ENCODE data around the gene C14orf119.

Gene C14orf119

DNA sequence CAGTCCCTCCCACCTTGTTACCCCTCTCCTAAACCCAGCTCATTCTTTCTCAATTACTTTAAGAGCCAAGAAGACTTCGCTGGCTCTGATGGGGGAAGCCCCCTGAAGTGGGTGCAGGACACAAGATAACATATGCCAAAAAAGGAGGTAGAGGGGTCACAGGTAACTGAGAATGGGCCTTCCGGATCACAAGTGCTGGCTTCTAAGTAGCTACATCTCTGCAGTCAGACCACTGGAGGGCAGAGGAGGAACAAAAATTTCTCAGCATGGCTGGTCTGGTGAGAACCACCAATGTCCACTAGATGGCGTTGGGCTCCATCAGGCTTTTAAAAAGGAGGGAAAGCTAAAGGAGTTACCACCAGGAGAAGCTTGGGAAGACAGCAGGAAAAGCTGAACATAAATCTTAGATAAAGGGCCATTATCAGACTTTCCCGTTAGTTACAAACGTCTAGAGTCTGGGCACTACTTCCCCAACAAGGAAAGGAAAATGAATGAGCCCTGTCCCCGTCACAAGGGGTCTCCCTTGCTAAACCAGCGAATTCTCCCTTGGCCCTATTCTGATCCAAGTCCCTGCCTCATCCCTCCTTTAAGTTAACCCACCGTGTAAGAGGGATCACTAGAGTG is 26.4 kb upstream of the C14orf119 start:
- Histone ChIP-seq H3K36me3 (ENCODE audit: insufficient read depth, low read length) (peaks cover 59% of the 10 kb centered on the region), H2AFZ (ENCODE audit: low read depth, low read length) (no peak overlapping the region), H3K4me1 (ENCODE audit: insufficient read depth, low read length) (peaks cover 35% of the 10 kb centered on the region), H3K4me3 (ENCODE audit: low read length) (peak overlapping the region; percentile 28), H3K9me3 (ENCODE audit: low read length) (no peaks in the 10 kb centered on the region), H3K27me3 (ENCODE audit: insufficient read depth, low read length) (no peaks in the 10 kb centered on the region)

DNA sequence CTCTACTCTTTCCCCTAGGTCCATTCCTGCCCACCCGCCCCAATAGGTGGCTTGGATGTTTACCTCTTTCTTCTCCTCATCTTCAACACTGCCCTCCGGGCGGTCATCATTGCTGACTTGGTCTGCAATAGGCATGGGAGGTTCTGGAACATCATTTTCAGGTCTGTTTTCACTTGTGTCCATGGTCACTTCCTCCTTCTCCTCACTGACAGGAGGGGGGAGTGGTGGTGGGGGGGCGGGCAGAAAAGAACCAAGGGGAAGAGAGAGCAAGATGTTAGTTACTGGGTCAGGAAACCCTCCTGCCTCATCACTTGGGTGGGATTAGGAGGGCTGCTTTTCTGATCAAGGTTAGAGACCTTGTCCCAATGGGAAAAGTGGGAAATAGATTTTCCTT is 25.9 kb upstream of the C14orf119 start:
- Histone ChIP-seq H3K9me3 (ENCODE audit: low read length) (no peaks in the 10 kb centered on the region), H3K4me3 (ENCODE audit: low read length) (peak overlapping the region; percentile 21), H2AFZ (ENCODE audit: low read depth, low read length) (no peak overlapping the region), H3K4me1 (ENCODE audit: insufficient read depth, low read length) (peaks cover 35% of the 10 kb centered on the region), H3K36me3 (ENCODE audit: insufficient read depth, low read length) (peaks cover 55% of the 10 kb centered on the region), H3K27me3 (ENCODE audit: insufficient read depth, low read length) (no peaks in the 10 kb centered on the region)

DNA sequence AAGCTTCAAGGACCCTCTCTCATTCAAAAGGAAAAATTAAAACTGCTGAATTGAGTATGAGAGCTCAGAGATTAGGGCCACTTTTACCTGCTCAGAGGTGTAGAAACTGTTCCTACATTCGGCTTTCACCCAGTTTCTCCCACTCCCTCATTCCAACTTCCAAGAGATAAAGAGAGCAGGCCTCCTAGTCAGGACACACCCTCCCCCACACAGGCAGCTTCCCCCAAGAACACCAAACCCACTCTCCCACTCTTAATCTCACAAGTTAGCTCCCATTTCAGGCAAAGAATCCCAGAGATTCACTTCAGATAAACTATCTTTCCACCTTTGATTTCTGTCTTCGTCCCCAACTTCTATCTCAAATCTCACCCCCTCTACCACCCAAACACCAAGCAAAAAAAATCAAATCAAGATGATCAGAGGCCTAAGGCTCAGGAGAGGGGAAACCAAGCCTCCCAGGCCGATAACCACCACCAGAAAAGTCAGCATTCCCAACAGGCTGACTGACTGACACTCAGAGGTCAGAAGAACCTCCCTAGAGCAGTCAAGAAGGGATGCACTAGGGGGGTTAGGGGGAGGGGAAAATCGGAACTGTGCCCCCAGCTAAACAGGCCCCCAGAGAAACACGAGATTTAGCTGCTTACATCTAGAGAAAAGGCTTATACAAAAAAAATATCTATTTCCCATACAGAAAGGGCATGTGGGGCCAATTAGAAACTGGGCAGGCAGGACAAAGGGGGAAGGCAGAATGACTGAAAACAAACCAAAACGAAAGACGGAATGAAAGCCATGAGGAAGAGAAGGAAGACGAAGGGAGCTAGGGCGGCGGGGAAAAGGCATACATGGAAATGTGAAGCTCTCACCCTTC is 24.8 kb upstream of the C14orf119 start:
- Histone ChIP-seq H3K4me3 (ENCODE audit: low read length) (peak overlapping the region; percentile 93), H3K9me3 (ENCODE audit: low read length) (no peaks in the 10 kb centered on the region), H2AFZ (ENCODE audit: low read depth, low read length) (no peak overlapping the region), H3K4me1 (ENCODE audit: insufficient read depth, low read length) (peaks cover 35% of the 10 kb centered on the region), H3K36me3 (ENCODE audit: insufficient read depth, low read length) (peaks cover 56% of the 10 kb centered on the region), H3K27me3 (ENCODE audit: insufficient read depth, low read length) (no peaks in the 10 kb centered on the region)

DNA sequence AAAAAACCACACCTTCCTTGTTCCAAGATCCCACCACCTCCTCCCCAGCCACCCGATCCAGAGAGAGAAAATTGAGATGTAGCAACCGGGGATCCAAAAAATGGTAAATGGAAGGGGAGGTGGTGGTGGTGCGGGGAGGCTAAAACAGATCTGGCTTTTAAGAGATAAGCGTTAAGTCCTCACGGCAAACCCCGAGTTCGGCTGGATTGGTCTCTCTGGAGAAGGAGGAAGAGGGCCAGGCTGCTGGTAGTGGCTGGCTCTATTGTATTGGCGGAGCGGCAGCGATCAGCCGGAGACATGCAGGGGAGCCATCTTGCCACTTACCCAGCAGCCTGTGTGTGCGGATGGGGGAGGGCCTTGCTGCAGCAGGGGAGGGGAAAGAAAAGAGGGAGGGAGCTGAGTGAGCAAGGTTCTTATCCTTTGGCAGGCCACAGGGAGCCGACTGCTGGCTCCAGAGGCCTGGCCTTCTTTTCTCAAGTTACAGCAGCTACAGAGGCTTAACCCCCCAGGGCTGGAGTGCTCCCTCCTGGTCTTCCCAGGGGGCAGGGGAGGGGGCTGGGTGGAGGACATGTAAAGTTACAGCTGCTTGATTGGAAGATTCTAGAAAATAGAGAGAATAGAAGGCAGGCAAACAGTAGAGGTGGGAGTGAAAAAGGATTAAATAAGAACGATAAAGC is 23.9 kb upstream of the C14orf119 start:
- peaks cover 55% of the 10 kb centered on the region for H3K36me3 ChIP-seq (ENCODE audit: insufficient read depth, low read length)
- no peaks in the 10 kb centered on the region for H3K9me3 ChIP-seq (ENCODE audit: low read length)
- H3K4me3 ChIP-seq (ENCODE audit: low read length), result peak overlapping the region; percentile 93
- H3K27me3 ChIP-seq (ENCODE audit: insufficient read depth, low read length), result no peaks in the 10 kb centered on the region
- H3K4me1 ChIP-seq (ENCODE audit: insufficient read depth, low read length), result peaks cover 35% of the 10 kb centered on the region
- no peak overlapping the region for H2AFZ ChIP-seq (ENCODE audit: low read depth, low read length)

DNA sequence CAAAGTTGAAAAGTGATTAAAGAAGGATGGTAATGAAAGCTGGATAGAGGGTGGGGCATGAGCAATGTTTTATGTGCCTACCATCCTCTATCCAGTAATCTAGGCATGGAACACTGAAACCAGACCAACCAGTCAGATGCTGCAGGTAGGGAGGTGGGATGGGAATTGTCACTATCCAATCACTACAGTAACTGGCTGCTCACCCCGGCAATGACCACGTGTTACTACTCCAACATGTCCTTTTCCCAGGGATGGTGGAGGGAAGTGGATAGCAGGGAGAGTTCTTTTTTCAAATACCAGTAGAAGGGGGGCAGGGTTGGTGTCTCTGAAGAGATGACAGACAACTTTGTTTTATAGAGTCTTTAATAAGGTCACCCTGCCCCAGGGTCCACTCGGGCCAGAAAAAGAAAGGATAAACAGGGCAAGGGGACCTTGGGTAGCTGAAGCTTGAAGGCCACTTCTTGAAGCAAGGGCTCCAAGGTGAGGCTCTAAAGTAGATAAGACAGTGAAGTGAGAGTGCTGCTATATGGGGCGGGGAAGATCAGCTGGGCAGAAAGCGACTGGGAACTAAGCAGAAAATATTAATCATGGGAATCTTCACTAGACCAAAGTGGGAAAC is 23.3 kb upstream of the C14orf119 start:
- H3K36me3 ChIP-seq (ENCODE audit: insufficient read depth, low read length), result peaks cover 55% of the 10 kb centered on the region
- H3K4me3 ChIP-seq (ENCODE audit: low read length), result peak overlapping the region; percentile 93

DNA sequence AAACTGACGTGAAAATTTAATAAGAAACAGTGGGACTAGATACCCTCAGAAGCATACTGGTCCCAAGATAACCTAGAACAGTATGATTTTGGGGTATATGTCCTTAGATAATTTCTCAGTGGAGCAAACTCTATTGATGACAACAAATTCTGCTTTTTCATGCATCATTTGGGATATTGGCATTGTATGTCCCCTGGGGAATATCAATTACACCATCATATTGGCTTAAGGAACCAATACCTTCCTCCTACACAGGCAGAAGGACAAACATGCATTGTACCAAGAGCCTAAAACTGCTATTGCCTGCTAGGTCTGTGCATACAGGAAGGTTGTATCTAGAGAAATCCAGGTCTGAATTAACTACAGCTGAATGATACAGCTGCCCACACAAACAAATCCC is 20.4 kb upstream of the C14orf119 start:
- peaks cover 15% of the 10 kb centered on the region for H3K4me1 ChIP-seq (ENCODE audit: insufficient read depth, low read length)
- H3K36me3 ChIP-seq (ENCODE audit: insufficient read depth, low read length), result peaks cover 61% of the 10 kb centered on the region
- H2AFZ ChIP-seq (ENCODE audit: low read depth, low read length), result no peak overlapping the region
- no peak overlapping the region for H3K4me3 ChIP-seq (ENCODE audit: low read length)
- no peaks in the 10 kb centered on the region for H3K9me3 ChIP-seq (ENCODE audit: low read length)
- no peaks in the 10 kb centered on the region for H3K27me3 ChIP-seq (ENCODE audit: insufficient read depth, low read length)

More for the DNA sequence above, 23.3 kb upstream of the C14orf119 start:
- Histone ChIP-seq H3K9me3 (ENCODE audit: low read length) (no peaks in the 10 kb centered on the region), H3K4me1 (ENCODE audit: insufficient read depth, low read length) (peaks cover 35% of the 10 kb centered on the region), H2AFZ (ENCODE audit: low read depth, low read length) (no peak overlapping the region), H3K27me3 (ENCODE audit: insufficient read depth, low read length) (no peaks in the 10 kb centered on the region)

DNA sequence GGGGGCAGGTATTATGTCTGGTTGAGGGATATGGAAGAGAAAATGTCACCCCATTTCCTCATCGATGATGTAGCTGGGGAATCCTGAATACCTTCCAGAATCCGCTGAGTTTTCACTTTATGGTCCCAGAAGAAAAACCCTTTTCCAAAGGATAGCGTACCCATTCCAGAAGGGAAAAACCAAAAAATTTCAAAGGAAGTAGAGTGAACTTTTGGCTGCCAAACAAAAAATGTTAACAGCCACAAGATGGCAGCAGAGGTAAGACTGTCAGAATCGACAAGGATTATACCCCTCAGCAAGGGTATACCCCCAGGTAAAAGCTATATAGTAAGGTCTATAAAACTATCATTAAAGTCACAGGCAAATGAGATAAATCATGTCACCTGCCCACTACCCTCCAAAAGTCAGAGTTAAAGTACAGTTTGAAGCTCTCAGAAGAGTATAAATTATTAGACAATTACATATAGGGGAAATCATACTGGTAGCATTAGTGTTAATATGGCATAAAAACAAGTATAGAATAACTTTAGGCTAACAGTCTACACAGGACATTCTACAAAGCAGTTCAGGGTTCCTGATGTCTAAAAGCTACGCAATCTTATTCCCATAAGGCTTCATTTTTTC is 18.4 kb upstream of the C14orf119 start:
- Histone ChIP-seq H3K27me3 (ENCODE audit: insufficient read depth, low read length) (no peaks in the 10 kb centered on the region), H3K4me1 (ENCODE audit: insufficient read depth, low read length) (peaks cover 5% of the 10 kb centered on the region), H3K9me3 (ENCODE audit: low read length) (no peaks in the 10 kb centered on the region), H2AFZ (ENCODE audit: low read depth, low read length) (no peak overlapping the region), H3K36me3 (ENCODE audit: insufficient read depth, low read length) (peaks cover 81% of the 10 kb centered on the region), H3K4me3 (ENCODE audit: low read length) (no peak overlapping the region)

DNA sequence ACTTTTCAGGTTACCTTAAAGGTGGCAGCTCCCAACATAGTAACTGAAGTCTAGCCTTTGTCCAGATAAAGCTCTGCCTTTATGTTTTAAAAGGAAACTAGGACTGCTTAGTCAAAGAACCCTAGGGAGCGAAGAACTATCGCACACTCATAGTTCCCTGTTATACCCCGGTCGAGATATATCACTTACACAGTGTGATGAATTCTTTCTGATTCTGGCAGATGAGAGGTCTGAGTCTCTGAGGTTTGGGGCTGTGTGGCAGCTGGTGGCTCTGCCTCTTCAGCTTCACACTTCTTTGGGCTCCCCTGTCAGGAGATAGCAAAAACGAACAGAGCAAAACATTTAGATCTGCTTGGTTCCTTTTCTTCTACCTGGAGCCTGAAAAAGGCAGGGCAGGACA is 17.3 kb upstream of the C14orf119 start:
- H3K27me3 ChIP-seq (ENCODE audit: insufficient read depth, low read length), result no peaks in the 10 kb centered on the region
- no peak overlapping the region for H2AFZ ChIP-seq (ENCODE audit: low read depth, low read length)
- H3K4me1 ChIP-seq (ENCODE audit: insufficient read depth, low read length), result no peaks in the 10 kb centered on the region
- no peak overlapping the region for H3K4me3 ChIP-seq (ENCODE audit: low read length)
- H3K9me3 ChIP-seq (ENCODE audit: low read length), result no peaks in the 10 kb centered on the region
- peaks cover 78% of the 10 kb centered on the region for H3K36me3 ChIP-seq (ENCODE audit: insufficient read depth, low read length)

DNA sequence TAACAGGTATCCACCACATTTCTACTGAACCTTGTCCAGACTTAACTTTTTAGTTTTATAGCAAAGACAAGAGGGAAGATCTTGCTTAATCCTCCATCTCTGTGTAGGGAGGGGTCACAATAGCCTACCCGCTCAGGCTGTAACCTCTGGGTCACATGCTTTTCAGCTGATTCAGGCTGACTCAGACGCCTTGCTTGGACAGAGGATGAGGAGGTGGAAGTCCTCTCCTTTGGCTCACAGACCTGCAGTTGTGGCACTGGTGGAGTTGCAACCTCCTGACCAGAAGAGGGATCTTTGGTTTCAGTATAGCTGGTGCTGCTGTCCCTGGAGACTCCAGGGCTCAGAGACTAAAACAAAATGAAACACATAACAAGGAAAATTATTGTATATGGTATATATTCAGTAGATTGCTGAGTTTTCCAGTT is 16.6 kb upstream of the C14orf119 start:
- Histone ChIP-seq H3K4me3 (ENCODE audit: low read length) (no peak overlapping the region), H3K36me3 (ENCODE audit: insufficient read depth, low read length) (peaks cover 82% of the 10 kb centered on the region), H3K4me1 (ENCODE audit: insufficient read depth, low read length) (no peaks in the 10 kb centered on the region), H2AFZ (ENCODE audit: low read depth, low read length) (no peak overlapping the region), H3K9me3 (ENCODE audit: low read length) (no peaks in the 10 kb centered on the region), H3K27me3 (ENCODE audit: insufficient read depth, low read length) (no peaks in the 10 kb centered on the region)

DNA sequence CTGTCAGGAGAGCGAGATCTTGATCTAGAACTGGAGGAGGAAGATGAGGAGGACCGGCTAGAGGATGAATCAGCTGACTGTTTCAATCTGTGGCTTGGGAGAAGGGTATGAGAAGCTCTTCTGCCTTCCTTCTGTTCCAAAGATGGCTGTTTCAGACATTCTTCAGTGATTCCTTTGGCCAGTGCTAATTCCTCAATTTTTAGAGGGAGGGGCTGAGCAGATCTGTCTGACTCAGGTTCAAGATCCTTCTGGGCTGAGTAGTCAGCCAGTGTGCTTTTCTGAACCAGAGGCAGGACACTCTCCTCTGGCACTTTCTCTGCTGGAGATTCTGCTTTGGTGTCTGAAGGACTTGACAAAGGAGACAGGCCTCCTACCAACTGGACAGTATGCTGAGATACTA is 15.6 kb upstream of the C14orf119 start:
- Histone ChIP-seq H3K4me1 (ENCODE audit: insufficient read depth, low read length) (no peaks in the 10 kb centered on the region), H3K36me3 (ENCODE audit: insufficient read depth, low read length) (peaks cover 87% of the 10 kb centered on the region), H3K4me3 (ENCODE audit: low read length) (no peak overlapping the region), H2AFZ (ENCODE audit: low read depth, low read length) (no peak overlapping the region), H3K9me3 (ENCODE audit: low read length) (no peaks in the 10 kb centered on the region), H3K27me3 (ENCODE audit: insufficient read depth, low read length) (no peaks in the 10 kb centered on the region)

DNA sequence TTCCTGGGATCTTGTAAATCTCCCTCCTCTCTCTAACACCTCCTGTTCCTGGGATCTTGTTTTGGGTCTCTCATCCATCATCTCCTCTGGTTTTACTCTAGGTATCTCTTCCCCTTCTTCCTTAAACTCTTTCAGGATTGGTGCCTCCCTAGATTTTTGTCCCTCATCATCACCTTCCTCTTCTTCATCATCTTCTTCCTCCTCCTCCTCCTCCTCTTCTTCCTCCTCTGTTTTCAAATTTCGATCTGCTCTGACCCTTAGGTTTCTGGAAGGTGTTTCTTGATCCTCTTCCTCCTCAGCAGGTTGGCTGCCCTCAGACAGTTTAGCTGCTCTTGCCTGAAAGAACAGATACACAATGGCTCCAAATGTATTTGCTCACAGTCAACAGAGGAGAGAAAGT is 14.8 kb upstream of the C14orf119 start:
- no peaks in the 10 kb centered on the region for H3K9me3 ChIP-seq (ENCODE audit: low read length)
- peaks cover 88% of the 10 kb centered on the region for H3K36me3 ChIP-seq (ENCODE audit: insufficient read depth, low read length)
- H3K4me3 ChIP-seq (ENCODE audit: low read length), result no peak overlapping the region
- H2AFZ ChIP-seq (ENCODE audit: low read depth, low read length), result no peak overlapping the region
- H3K4me1 ChIP-seq (ENCODE audit: insufficient read depth, low read length), result no peaks in the 10 kb centered on the region
- H3K27me3 ChIP-seq (ENCODE audit: insufficient read depth, low read length), result no peaks in the 10 kb centered on the region

DNA sequence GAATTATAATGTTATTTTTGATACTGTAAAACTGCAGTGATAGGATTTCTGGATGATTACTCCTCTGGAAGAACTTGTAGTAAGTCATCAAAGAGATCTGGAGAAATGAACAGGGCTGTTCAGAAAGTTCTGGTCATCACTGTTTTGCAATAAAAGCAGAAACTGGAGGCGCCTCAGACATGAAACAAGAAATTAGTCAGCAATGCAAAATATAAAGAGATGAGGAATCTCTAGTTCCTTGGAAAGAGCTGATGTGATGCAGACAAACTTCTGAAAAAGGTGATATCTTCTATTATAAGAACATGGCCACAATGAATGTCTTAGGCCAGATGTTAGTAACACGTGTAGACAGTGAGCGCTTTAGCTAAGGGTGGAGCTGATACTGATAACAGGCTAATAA is 9.8 kb upstream of the C14orf119 start:
- Histone ChIP-seq H3K9me3 (ENCODE audit: low read length) (no peaks in the 10 kb centered on the region), H3K36me3 (ENCODE audit: insufficient read depth, low read length) (peaks cover 88% of the 10 kb centered on the region), H3K4me3 (ENCODE audit: low read length) (no peak overlapping the region), H2AFZ (ENCODE audit: low read depth, low read length) (no peak overlapping the region), H3K27me3 (ENCODE audit: insufficient read depth, low read length) (no peaks in the 10 kb centered on the region), H3K4me1 (ENCODE audit: insufficient read depth, low read length) (no peaks in the 10 kb centered on the region)

Measured in neuron (in vitro differentiated cells).